ENCODE results near the gene NPTN. TPM values are rescaled to one million over a fixed set of nuclear protein-coding genes. Genes with fewer than 3 reads are reported as not detected.

Gene NPTN
- total and polyA plus RNA-seq, 2 experiments from 2014 or later, result 56.3 to 113 TPM

- peaks cover 8% of the 10 kb centered on the region; the same call in 1 of the 2 replicates for H4K20me1 ChIP-seq (replicated peaks; ENCODE audit: insufficient read depth)
- Mint-ChIP-seq H3K27ac (no peak overlapping the region), H3K9me3 (no peaks in the 10 kb centered on the region; the same call in 2 of the 3 replicates), H3K4me1 (no peaks in the 10 kb centered on the region), H3K4me3 (no peak overlapping the region), H3K27me3 (ENCODE audit: insufficient read depth, low read depth, poor library complexity) (no peaks in the 10 kb centered on the region), H3K36me3 (ENCODE audit: low read depth) (peaks cover 40% of the 10 kb centered on the region)
- TF ChIP-seq CREB1 (CRISPR knock-in tag; IDR thresholded peaks at IDR 0.05; ENCODE audit: low read depth) (no peak), ZNF462 (CRISPR knock-in tag; IDR thresholded peaks at IDR 0.05) (no peak), ETS1 (IDR thresholded peaks at IDR 0.05) (no peak)
- ATAC-seq (no peak), DNase-seq (ENCODE audit: low spot score) (no peak)
- H3K4me1 ChIP-seq (ENCODE audit: insufficient read depth), result no peaks in the 10 kb centered on the region
- peaks cover 22% of the 10 kb centered on the region for H3K36me3 ChIP-seq (ENCODE audit: insufficient read depth)
- H3K79me2 ChIP-seq (replicated peaks; ENCODE audit: insufficient read depth), result no peaks in the 10 kb centered on the region
- no peaks in the 10 kb centered on the region for H3K9me2 ChIP-seq (ENCODE audit: insufficient read depth)
- H3K27ac ChIP-seq (ENCODE audit: low read depth), result no peak overlapping the region
- no peak overlapping the region for H2AFZ ChIP-seq
- H3K4me3 ChIP-seq, result no peak overlapping the region
- no peaks in the 10 kb centered on the region for H3F3A ChIP-seq (replicated peaks; ENCODE audit: low read depth)
- H3K27me3 ChIP-seq (ENCODE audit: insufficient read depth), result no peaks in the 10 kb centered on the region
- H3K4me2 ChIP-seq, result no peak overlapping the region
These were observed 60.9 kb downstream of the NPTN start for GRCh38 chr15:73572296-73572695.

GRCh38 chr15:73571346-73571745 is 61.8 kb downstream of the NPTN start:
- H4K20me1 ChIP-seq (replicated peaks; ENCODE audit: insufficient read depth), result peaks cover 12% of the 10 kb centered on the region
- DNase-seq (ENCODE audit: low spot score), result no peak
- no peak overlapping the region for H3K27ac Mint-ChIP-seq
- no peak for TF ChIP-seq REST (IDR thresholded peaks at IDR 0.05; ENCODE audit: unreplicated experiment)
- TF ChIP-seq ZNF331 (CRISPR knock-in tag; IDR thresholded peaks at IDR 0.05; ENCODE audit: low read depth), result no peak
- TF ChIP-seq CREB1 (CRISPR knock-in tag; IDR thresholded peaks at IDR 0.05; ENCODE audit: low read depth), result no peak
- no peak for TF ChIP-seq POLR2AphosphoS5 (IDR thresholded peaks at IDR 0.05; ENCODE audit: low read depth)

More at GRCh38 chr15:73571346-73571745, 61.8 kb downstream of the NPTN start:
- H3K9me2 ChIP-seq (ENCODE audit: insufficient read depth), result no peaks in the 10 kb centered on the region
- no peak overlapping the region for H3K4me2 ChIP-seq
- H3K4me1 ChIP-seq (ENCODE audit: insufficient read depth), result no peaks in the 10 kb centered on the region
- no peak overlapping the region for H3K4me3 Mint-ChIP-seq
- peaks cover 41% of the 10 kb centered on the region for H3K36me3 Mint-ChIP-seq (ENCODE audit: low read depth)
- ATAC-seq, result no peak
- H3F3A ChIP-seq (replicated peaks; ENCODE audit: low read depth), result no peaks in the 10 kb centered on the region
- H3K27me3 ChIP-seq (ENCODE audit: insufficient read depth), result no peaks in the 10 kb centered on the region
- no peaks in the 10 kb centered on the region for H3K27me3 Mint-ChIP-seq (ENCODE audit: insufficient read depth, low read depth, poor library complexity)
- no peaks in the 10 kb centered on the region; the same call in 2 of the 3 replicates for H3K9me3 Mint-ChIP-seq
- no peak overlapping the region for H3K4me3 ChIP-seq
- no peaks in the 10 kb centered on the region for H3K79me2 ChIP-seq (replicated peaks; ENCODE audit: insufficient read depth)
- no peak overlapping the region for H3K27ac ChIP-seq (ENCODE audit: low read depth)
- no peak overlapping the region for H2AFZ ChIP-seq
- H3K4me1 Mint-ChIP-seq, result no peaks in the 10 kb centered on the region
- peaks cover 30% of the 10 kb centered on the region for H3K36me3 ChIP-seq (ENCODE audit: insufficient read depth)

Measured in GM23338 (cell line).